Liver (tissue), 9 donors: ENCODE data around the gene ANKS3. TPM values are rescaled to one million over a fixed set of nuclear protein-coding genes. Genes with fewer than 3 reads are reported as not detected.

Experiments used
- DNase-seq: peaks from one replicate; pipeline ENCODE4 v3.0.0-alpha.2; 2017; ENCODE audit warnings: low spot score
- H3K27ac ChIP-seq, 2 donors: one replicate each; pipeline ENCODE4 v1.7.0; 2013; ENCODE audit warnings: inconsistent platforms in 2 of 2, low read length in 2 of 2, control low read depth in 1 of 2, low read depth in 1 of 2, mild to moderate bottlenecking in 1 of 2
- H3K27me3 ChIP-seq, 4 donors: one replicate each; pipeline versions ENCODE4 v1.6.1 to v1.7.0; 2013; ENCODE audit warnings: low read length in 3 of 4, inconsistent platforms in 1 of 4, mild to moderate bottlenecking in 1 of 4, moderate library complexity in 1 of 4; ENCODE audit not compliant: control insufficient read depth in 4 of 4, insufficient read depth in 4 of 4
- H3K36me3 ChIP-seq, 4 donors: one replicate each; pipeline versions ENCODE4 v1.6.1 to v1.7.0; 2013; ENCODE audit warnings: low read length in 3 of 4, mild to moderate bottlenecking in 3 of 4, low read depth in 1 of 4, moderate library complexity in 1 of 4; ENCODE audit not compliant: control insufficient read depth in 4 of 4, insufficient read depth in 3 of 4
- H3K4me1 ChIP-seq, 4 donors: one replicate each; pipeline versions ENCODE4 v1.6.1 to v1.7.0; 2013; ENCODE audit warnings: low read length in 3 of 4, mild to moderate bottlenecking in 3 of 4, moderate library complexity in 1 of 4; ENCODE audit not compliant: control insufficient read depth in 4 of 4, insufficient read depth in 4 of 4
- H3K4me3 ChIP-seq, 3 donors: one replicate each; pipeline versions ENCODE4 v1.6.1 to v1.7.0; 2013; ENCODE audit warnings: low read length in 3 of 3, control low read depth in 1 of 3, low read depth in 1 of 3, mild to moderate bottlenecking in 1 of 3
- H3K9ac ChIP-seq, 2 donors: one replicate each; pipeline ENCODE4 v1.7.0; 2013; ENCODE audit warnings: low read length in 2 of 2, mild to moderate bottlenecking in 2 of 2, moderate library complexity in 2 of 2, control low read depth in 1 of 2, low read depth in 1 of 2
- H3K9me3 ChIP-seq, 4 donors: one replicate each; pipeline versions ENCODE4 v1.6.1 to v1.7.0; 2013; ENCODE audit warnings: low read length in 3 of 4; ENCODE audit not compliant: control insufficient read depth in 4 of 4
- EGR1 ChIP-seq, 2 donors: IDR thresholded peaks; 2 replicates each; pipeline ENCODE4 v1.6.1; 2016 to 2018; ENCODE audit warnings: antibody characterized with exemption in 2 of 2, low read depth in 2 of 2
- FOXA1 ChIP-seq: IDR thresholded peaks from 2 replicates; pipeline ENCODE4 v1.6.1; 2016; ENCODE audit warnings: antibody characterized with exemption
- HNF4A ChIP-seq, 2 donors: conservative IDR thresholded peaks; 2 replicates each; pipeline ENCODE4 v1.6.1; 2016; ENCODE audit warnings: antibody characterized with exemption in 2 of 2, mild to moderate bottlenecking in 2 of 2
- HNF4G ChIP-seq: IDR thresholded peaks from 2 replicates; pipeline ENCODE4 v1.6.1; 2016; ENCODE audit warnings: antibody characterized with exemption
- MAX ChIP-seq: IDR thresholded peaks from 2 replicates; pipeline ENCODE4 v1.6.1; 2016; ENCODE audit warnings: antibody characterized with exemption
- NR2F2 ChIP-seq: IDR thresholded peaks from 2 replicates; pipeline ENCODE4 v1.6.1; 2016; ENCODE audit warnings: antibody characterized with exemption
- REST ChIP-seq: IDR thresholded peaks from 2 replicates; pipeline ENCODE4 v1.6.1; 2016; ENCODE audit warnings: antibody characterized with exemption, mild to moderate bottlenecking
- RXRA ChIP-seq, 2 donors: IDR thresholded peaks; 2 replicates each; pipeline ENCODE4 v1.6.1; 2017 to 2018; ENCODE audit warnings: antibody characterized with exemption in 2 of 2, mild to moderate bottlenecking in 1 of 2
- SP1 ChIP-seq: IDR thresholded peaks from 2 replicates; pipeline ENCODE4 v1.6.1; 2018; ENCODE audit warnings: antibody characterized with exemption, mild to moderate bottlenecking
- ZBTB33 ChIP-seq: IDR thresholded peaks from 2 replicates; pipeline ENCODE4 v1.6.1; 2016; ENCODE audit warnings: antibody characterized with exemption
- WGBS: extraction: QIAGEN DNeasy Blood & Tissue Kit; methylation state at CpG from one replicate; pipeline ENCODE4 v1.1.7; 2013; 5-methylcytosine and 5-hydroxymethylcytosine counted together
- polyA plus RNA-seq, 2 donors: library from polyadenylated mRNA; stranded (reverse) in 1 of 2; unstranded in 1 of 2; fragments of 200-250 nt in 1 of 2; fragments of >200 nt in 1 of 2; fragmentation: Nextera tagmentation in 1 of 2; extraction: Ambion mirVana in 1 of 2; gene quantifications; one replicate each; pipeline versions ENCODE4 v1.2.1 to v1.2.3, GENCODE V29; 2013 to 2015
- total RNA-seq, 2 donors: library from RNA; depleted of rRNA; stranded (reverse); fragments of >200 nt; gene quantifications; one replicate each; pipeline ENCODE4 v1.2.3, GENCODE V29; 2014
- donor health status: healthy.
- donor health status: healthy.
- donor health status: healthy.
- donor health status: healthy.
- donor health status: healthy.

ANKS3 gene
- total and polyA plus RNA-seq, 4 donors: 4.0 to 14.0 (median 4.7) TPM

GRCh38 chr16:4683255-4684057 lies 50.6 kb downstream of the ANKS3 start:
- 52% methylated on average over 17 of the region's 17 CpGs for WGBS
- no peak for DNase-seq

More at GRCh38 chr16:4683255-4684057, 50.6 kb downstream of the ANKS3 start:
- Histone ChIP-seq H3K27me3 (no peaks in the 10 kb centered on the region), H3K9me3 (no peaks in the 10 kb centered on the region), H3K4me3 (no peak overlapping the region), H3K36me3 (peaks cover 0 to 9% (median 3%) of the 10 kb centered on the region in 4 donors), H3K27ac (peak overlapping the region; percentile 88 to 98), H3K4me1 (peaks cover 17 to 95% (median 78%) of the 10 kb centered on the region in 4 donors), H3K9ac (peak overlapping the region; percentile 12 to 13)
- TF ChIP-seq ZBTB33: no peak
- peak; percentile 11 to 15 for TF ChIP-seq HNF4A (conservative IDR thresholded peaks at IDR 0.05)
- TF ChIP-seq RXRA (IDR thresholded peaks at IDR 0.05): peak in 1 of 2 donors; percentile 55
- no peak for TF ChIP-seq NR2F2
- TF ChIP-seq FOXA1: no peak
- no peak for TF ChIP-seq HNF4G
- TF ChIP-seq EGR1 (IDR thresholded peaks at IDR 0.05; ENCODE audit: low read depth in 2 of 2): no peak
- no peak for TF ChIP-seq MAX
- no peak for TF ChIP-seq SP1
- no peak for TF ChIP-seq REST
